Activated T-helper 17 cell treated with anti-CD3 and anti-CD28 coated beads, Interleukin-2, amount 50 U/mL, for 72 hours (primary cell): ENCODE measurements around the gene NCOA4. TPM values are rescaled to one million over a fixed set of nuclear protein-coding genes. Genes with fewer than 3 reads are reported as not detected.
"Not testable (repeated sequence)": the region's sequence is repeated elsewhere in the genome, so short reads cannot be mapped to it uniquely, and the experiment has no call there.

Experiments
- ATAC-seq: fragments of 150-1000 bp; cut with Tn5 transposase; replicated peaks from 2 replicates; pipeline ENCODE4 v1.10.0; 2021; ENCODE audit warnings: mild to moderate bottlenecking, moderate library complexity
- H3K27ac Mint-ChIP-seq: one replicate; pipeline ENCODE4 v1.8.0; 2022; ENCODE audit warnings: mixed read lengths
- H3K27me3 Mint-ChIP-seq: one replicate; pipeline ENCODE4 v1.8.0; 2022; ENCODE audit warnings: mixed read lengths
- H3K36me3 Mint-ChIP-seq: one replicate; pipeline ENCODE4 v1.8.0; 2022; ENCODE audit warnings: low read depth, mild to moderate bottlenecking, mixed read lengths
- H3K4me1 Mint-ChIP-seq: one replicate; pipeline ENCODE4 v1.8.0; 2022; ENCODE audit warnings: mixed read lengths
- H3K4me3 Mint-ChIP-seq: one replicate; pipeline ENCODE4 v1.8.0; 2022; ENCODE audit warnings: mild to moderate bottlenecking, mixed read lengths
- H3K9me3 Mint-ChIP-seq: one replicate; pipeline ENCODE4 v1.8.0; 2022; ENCODE audit warnings: mixed read lengths
- total RNA-seq, 2 donors: library from RNA; stranded (reverse); gene quantifications; one replicate each; pipeline ENCODE4 v1.2.3, GENCODE V29; 2022

The NCOA4 gene
- total RNA-seq, 2 donors from 2014 or later, result 74.0 to 114 TPM

DNA sequence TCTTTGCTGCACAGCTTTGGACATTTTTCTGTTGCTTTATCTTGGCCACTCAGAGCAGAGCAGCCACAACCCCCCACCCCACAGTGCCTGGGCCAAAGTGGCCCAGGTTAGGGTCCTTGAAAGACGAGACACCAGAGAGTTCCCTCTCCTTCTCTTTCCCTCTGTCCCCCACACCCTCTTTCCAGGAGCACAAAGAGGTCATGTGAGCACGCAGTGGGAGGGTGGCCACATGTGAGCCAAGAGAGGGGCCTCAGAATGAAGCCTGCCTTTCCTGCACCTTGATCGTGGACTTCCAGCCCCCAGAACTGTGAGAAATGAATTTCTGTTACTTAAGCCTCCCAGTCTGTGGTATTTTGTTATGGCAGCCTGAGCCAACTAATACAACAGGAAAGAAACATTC lies 30.3 kb upstream of the NCOA4 start:
- no peaks in the 10 kb centered on the region for H3K36me3 Mint-ChIP-seq
- no peaks in the 10 kb centered on the region for H3K4me1 Mint-ChIP-seq
- H3K27ac Mint-ChIP-seq, result no peak overlapping the region
- H3K27me3 Mint-ChIP-seq, result no peaks in the 10 kb centered on the region
- ATAC-seq, result no peak
- no peaks in the 10 kb centered on the region for H3K9me3 Mint-ChIP-seq
- H3K4me3 Mint-ChIP-seq, result no peak overlapping the region

DNA sequence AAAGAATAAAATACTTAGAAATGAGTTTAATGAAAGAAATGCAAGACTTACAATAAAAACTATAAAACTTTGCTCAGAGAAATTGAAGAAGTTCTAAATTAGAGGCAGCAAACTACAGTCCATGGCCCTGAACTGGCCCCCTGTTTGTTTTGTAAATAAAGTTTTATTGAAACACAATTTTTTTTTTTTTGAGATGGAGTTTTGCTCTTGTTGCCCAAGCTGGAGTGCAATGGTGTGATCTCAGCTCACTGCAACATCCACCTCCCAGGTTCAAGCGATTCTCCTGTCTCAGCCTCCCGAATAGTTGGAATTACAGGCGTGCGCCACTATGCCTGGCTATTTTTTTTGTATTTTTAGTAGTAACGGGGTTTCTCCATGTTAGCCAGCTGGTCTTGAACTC lies 27.5 kb upstream of the NCOA4 start:
- ATAC-seq, H3K36me3 Mint-ChIP-seq, H3K27ac Mint-ChIP-seq, H3K4me3 Mint-ChIP-seq, H3K9me3 Mint-ChIP-seq, H3K27me3 Mint-ChIP-seq, H3K4me1 Mint-ChIP-seq: not testable (repeated sequence)

DNA sequence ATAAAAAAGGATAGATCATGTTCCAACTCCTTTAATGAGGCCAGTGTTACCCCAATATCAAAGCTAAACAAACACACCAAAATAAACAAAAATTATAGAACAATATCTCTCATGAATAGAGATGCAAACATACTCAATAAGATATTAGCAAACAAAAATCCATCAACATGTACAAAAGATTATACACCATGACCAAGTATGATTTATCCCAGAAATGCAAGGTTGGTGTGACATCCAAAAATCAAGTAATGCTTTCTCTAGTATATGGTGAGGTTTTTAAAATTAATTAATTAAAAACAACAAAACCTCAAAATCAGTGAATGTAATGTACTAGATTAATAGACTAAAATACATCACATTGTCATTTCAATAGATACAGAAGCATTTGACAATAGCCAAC lies 26.6 kb upstream of the NCOA4 start:
- Mint-ChIP-seq H3K27me3 (peaks cover under 1% of the 10 kb centered on the region), H3K4me3 (no peak overlapping the region)

DNA sequence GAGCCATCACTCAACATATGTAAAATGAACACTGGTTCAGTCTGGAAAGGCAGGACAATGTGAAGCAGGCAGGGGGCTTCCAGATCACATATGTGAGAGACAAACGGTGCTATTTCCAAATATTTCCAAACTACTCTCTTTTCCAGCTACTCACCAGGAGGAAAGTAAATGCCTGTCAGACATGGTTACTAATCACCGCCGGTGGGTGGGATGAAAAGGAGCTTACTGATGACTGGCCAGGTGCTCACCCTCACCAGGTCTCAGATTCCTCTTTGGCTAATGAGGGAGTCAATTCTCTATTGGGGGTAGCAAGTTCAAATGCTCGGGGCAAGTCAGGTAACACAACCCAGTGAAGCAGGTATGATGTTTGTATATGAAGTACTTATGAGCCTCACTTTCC lies 25.3 kb upstream of the NCOA4 start:
- Mint-ChIP-seq H3K4me1 (no peaks in the 10 kb centered on the region), H3K27me3 (peaks cover 8% of the 10 kb centered on the region), H3K4me3 (no peak overlapping the region), H3K9me3 (no peaks in the 10 kb centered on the region), H3K36me3 (no peaks in the 10 kb centered on the region), H3K27ac (no peak overlapping the region)
- no peak for ATAC-seq

More for the DNA sequence above, 26.6 kb upstream of the NCOA4 start:
- Mint-ChIP-seq H3K27ac (no peak overlapping the region), H3K9me3 (no peaks in the 10 kb centered on the region), H3K36me3 (no peaks in the 10 kb centered on the region), H3K4me1 (no peaks in the 10 kb centered on the region)
- no peak for ATAC-seq

DNA sequence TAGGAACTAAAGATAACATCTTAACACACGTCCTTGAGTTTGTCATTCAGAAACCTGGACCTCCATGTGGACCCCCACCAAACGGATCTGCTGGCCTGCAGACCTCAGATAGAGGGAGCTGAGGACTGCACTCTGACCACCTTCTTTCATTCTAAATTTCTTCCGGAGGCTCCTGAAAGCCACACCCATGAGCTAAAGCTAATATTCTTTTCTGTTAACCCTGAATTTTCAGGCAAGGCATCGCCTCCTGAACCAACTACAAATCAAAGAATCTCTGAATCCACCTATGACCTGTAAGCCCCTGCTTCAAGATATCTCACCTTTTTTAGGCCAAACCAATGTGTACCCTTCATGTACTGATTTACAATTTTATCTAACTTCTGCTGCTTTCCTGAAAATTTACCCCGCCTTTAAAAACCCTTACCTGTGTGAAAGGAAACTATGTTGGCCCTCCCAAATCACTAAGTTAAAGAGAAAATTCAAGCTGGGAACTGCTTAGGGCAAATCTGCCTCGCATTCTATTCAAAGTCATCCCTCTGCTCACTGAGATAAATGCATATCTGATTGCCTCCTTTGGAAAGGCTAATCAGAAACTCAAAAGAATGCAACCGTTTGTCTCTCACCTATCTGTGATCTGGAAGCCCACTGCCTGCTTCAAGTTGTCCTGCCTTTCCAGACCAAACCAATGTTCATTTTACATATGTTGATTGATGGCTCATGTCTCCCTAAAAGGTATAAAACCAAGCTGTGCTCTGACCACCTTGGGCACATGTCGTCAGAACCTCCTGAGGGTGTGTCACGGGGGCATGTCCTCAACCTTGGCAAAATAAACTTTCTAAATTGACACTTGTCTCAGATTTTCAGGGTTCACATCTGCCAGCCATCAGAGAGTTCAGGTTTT lies 23.4 kb upstream of the NCOA4 start:
- no peak overlapping the region for H3K27ac Mint-ChIP-seq
- peaks cover 8% of the 10 kb centered on the region for H3K27me3 Mint-ChIP-seq
- no peaks in the 10 kb centered on the region for H3K9me3 Mint-ChIP-seq
- no peaks in the 10 kb centered on the region for H3K4me1 Mint-ChIP-seq
- H3K4me3 Mint-ChIP-seq, result no peak overlapping the region
- no peaks in the 10 kb centered on the region for H3K36me3 Mint-ChIP-seq
- no peak for ATAC-seq

DNA sequence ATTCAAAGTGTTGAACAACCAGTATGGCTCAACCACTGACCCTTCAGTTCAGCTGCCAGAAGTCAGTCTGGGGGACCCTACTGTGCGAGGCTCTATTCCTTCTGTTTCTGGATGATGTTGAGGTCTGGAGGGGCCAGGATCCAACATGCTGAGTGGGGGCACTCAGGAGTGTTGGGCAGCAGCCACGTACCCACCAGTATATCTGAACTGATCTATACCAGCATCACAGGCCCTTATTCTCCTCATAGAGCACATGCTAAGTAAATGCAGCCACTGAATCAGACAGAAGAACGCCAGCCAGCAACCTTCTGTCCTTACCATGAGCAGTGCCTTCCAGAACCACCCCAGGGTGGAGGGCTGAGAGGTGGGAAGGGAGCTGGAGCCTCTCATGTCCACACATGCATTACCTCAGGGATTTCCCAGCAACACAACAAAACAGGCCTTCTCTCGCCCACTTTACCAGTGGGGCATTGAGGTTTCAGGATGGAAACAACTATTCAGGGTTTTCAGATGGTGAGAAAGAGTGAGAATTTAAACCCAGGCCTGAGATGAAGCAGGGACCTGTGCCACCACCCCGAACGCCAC lies 22.5 kb upstream of the NCOA4 start:
- no peak overlapping the region for H3K4me3 Mint-ChIP-seq
- no peaks in the 10 kb centered on the region for H3K9me3 Mint-ChIP-seq
- no peak overlapping the region for H3K27ac Mint-ChIP-seq
- H3K4me1 Mint-ChIP-seq, result no peaks in the 10 kb centered on the region
- peaks cover 8% of the 10 kb centered on the region for H3K27me3 Mint-ChIP-seq
- ATAC-seq, result no peak
- no peaks in the 10 kb centered on the region for H3K36me3 Mint-ChIP-seq

DNA sequence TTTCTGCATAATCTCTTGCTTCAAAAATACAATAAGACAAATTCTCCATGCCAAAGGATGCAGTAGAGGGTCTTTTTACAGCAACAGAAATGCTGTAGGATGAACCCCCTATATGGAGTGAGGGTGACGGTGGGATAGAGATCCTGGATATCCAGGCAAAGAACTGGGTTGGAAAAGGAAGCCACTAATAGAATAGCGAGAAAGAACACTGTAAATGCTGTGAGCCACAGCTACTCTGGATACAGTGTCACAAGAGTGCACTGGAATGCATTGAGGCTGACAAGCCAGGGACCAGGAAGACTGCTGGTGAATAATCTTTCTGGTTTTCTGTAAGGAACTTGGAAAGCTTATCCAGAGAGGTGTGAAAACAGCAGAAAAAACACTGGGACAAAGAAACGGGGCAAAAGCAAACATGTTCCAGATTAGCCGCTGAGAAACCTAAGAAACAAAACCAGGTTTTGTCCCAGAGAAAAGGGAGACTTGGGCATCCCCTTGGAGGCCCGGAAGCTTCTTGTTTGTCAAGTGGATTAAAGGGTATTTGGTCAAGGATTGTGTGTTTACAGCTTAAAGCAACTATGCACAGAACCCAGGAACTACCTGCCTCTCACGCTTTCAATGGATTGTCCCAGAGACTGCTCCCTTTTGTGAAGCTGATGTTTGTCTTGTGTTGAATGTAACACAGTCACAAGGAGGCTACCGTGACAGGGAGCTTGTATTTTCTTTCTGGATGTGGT lies 21.8 kb upstream of the NCOA4 start:
- ATAC-seq, result no peak
- Mint-ChIP-seq H3K27me3 (peaks cover 8% of the 10 kb centered on the region), H3K4me1 (no peaks in the 10 kb centered on the region), H3K36me3 (no peaks in the 10 kb centered on the region), H3K27ac (no peak overlapping the region), H3K9me3 (no peaks in the 10 kb centered on the region), H3K4me3 (no peak overlapping the region)

DNA sequence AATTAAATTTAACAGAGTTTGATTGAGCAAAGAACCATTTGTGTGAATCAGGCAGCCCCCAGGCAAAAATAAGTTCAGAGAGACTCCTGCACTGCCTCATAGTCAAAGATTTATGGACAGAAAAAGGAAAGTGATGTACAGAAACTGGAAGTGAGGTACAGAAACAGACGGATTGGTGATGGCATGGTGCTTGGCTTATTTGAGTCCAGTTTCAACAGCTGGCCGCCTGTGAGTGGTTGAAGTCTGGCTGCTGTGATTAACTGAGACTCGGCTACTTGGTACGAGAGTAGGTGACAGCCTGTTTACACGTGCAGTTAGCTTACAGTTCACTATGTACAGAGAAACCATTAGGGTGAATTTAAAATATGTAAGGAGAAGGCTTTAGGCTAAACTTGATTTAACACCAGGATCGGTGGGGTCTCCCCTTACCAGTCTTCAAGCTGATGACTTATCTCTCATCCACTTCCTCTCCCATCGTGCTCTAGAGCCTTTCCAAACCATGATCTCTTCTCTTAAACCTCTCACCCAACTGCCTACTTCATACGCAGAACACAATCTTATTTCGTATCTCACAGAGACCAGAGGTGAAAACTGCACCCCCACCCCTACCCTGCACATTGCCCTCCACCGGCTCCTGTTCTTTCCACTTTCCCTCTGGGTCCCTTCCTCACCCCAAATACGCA lies 20.7 kb upstream of the NCOA4 start:
- Mint-ChIP-seq H3K27me3 (peaks cover 8% of the 10 kb centered on the region), H3K27ac (no peak overlapping the region), H3K4me3 (no peak overlapping the region), H3K4me1 (no peaks in the 10 kb centered on the region), H3K9me3 (no peaks in the 10 kb centered on the region), H3K36me3 (no peaks in the 10 kb centered on the region)
- ATAC-seq, result no peak

DNA sequence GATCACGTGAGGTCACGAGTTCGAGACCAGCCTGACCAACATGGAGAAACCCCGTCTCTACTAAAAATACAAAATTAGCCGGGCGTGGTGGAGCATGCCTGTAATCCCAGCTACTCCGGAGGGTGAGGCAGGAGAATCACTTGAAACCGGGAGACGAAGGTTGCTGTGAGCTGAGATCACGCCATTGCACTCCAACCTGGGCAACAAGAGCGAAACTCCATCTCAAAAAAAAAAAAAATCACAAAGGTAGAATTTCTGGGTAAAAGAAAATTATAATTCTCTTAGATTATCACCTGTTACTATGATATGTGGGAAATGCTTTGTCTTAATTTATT lies 19.0 kb upstream of the NCOA4 start:
- H3K4me1 Mint-ChIP-seq, H3K4me3 Mint-ChIP-seq, H3K36me3 Mint-ChIP-seq, H3K27ac Mint-ChIP-seq, H3K9me3 Mint-ChIP-seq, ATAC-seq, H3K27me3 Mint-ChIP-seq: not testable (repeated sequence)

DNA sequence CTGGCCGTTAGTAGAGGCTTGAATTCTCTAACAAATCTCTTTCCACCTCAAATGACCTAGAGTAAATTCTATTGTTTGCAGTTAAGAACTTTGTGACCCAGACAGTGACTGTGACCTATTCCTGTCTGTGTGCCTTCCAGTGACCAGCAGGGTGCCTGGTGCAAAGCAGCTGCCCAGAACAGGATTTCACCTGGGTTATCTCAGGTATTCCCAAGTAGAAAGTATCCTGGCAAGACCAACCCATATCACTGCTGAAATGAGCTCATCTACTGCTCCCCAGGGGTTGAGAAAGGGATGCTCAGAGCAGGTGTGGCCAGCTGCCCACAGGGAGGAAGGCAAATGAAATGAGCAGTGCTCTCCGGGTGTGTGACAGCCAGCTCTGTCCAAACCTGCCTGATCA lies 17.7 kb upstream of the NCOA4 start:
- no peak for ATAC-seq
- H3K4me3 Mint-ChIP-seq, result no peak overlapping the region

DNA sequence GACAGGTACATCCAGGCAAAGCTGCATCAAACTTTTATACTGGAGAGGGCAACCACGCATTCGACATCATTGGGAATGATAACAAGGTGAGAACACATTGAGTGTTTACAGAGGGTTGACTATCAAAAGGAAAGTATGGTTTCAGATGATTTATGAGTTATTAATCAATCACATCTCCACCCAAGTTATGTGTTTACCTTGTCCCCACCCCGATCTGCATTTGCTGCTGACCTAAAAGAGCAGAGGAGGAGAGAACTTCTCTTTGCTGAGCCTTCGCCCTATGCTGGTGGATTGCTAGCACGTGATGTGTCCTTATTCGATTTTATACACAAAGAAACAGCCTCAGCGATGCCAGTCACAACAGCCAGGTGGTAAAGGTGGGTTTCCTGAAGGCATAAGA lies 15.8 kb upstream of the NCOA4 start, which contains the start of gene MSMB:
Gene MSMB (minus strand): TSS at position 9 of the 400 bp plus-strand sequence. CDS start 32 bp downstream, outside the sequence.
- Mint-ChIP-seq H3K9me3 (no peaks in the 10 kb centered on the region), H3K27ac (no peak within 1 kb of the TSS), H3K27me3 (peaks cover 6% of the 10 kb centered on the region), H3K4me3 (no peak within 1 kb of the TSS), H3K36me3 (no peaks in the 10 kb centered on the region), H3K4me1 (no peaks in the 10 kb centered on the region)
- no peak for ATAC-seq

More for the DNA sequence above, 17.7 kb upstream of the NCOA4 start:
- H3K27me3 Mint-ChIP-seq, result peaks cover 8% of the 10 kb centered on the region
- H3K36me3 Mint-ChIP-seq, result no peaks in the 10 kb centered on the region
- H3K4me1 Mint-ChIP-seq, result no peaks in the 10 kb centered on the region
- H3K27ac Mint-ChIP-seq, result no peak overlapping the region
- no peaks in the 10 kb centered on the region for H3K9me3 Mint-ChIP-seq

DNA sequence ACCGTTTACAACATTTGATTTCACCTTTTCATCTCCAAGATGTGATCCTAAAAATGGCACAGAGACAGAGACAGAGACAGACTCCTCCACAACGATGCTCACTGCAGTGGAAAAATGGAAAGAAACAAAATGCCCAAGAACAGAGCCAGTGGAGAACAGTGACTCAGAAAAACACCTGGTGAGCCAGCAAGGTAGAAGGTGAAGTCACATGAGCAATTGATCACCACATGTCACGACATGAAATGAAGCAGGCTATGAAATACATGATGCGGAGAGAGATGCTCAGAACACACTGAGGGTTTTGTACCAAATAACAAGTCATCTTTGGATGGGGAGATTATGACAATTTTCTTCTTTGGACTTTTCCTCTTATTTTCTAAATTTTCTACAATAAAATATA lies 12.1 kb upstream of the NCOA4 start:
- H3K4me1 Mint-ChIP-seq, result no peaks in the 10 kb centered on the region
- ATAC-seq, result no peak
- H3K27me3 Mint-ChIP-seq, result peaks cover 4% of the 10 kb centered on the region
- H3K27ac Mint-ChIP-seq, result no peak overlapping the region
- no peaks in the 10 kb centered on the region for H3K9me3 Mint-ChIP-seq
- no peaks in the 10 kb centered on the region for H3K36me3 Mint-ChIP-seq
- no peak overlapping the region for H3K4me3 Mint-ChIP-seq

DNA sequence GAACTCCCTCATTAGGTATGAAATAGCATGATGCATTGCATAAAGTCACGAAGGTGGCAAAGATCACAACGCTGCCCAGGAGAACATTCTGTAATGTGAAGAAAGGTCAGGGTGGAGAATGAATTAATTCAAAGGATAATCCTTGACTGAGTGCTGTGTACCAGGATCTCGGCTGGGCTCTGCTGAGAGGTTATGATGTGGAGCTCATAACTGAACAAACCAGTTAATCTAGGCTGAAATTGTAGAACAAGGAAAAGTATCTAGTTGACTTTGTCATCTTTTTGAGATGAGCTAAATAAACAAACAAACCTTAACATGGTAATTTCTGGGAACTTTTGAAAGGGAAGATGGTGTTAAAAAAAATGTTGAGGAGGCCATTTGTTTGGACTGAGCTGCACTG lies 9.6 kb upstream of the NCOA4 start:
- no peak for ATAC-seq
- Mint-ChIP-seq H3K4me1 (no peaks in the 10 kb centered on the region), H3K27ac (no peak overlapping the region), H3K27me3 (peaks cover 10% of the 10 kb centered on the region), H3K4me3 (no peak overlapping the region), H3K9me3 (no peaks in the 10 kb centered on the region), H3K36me3 (no peaks in the 10 kb centered on the region)

DNA sequence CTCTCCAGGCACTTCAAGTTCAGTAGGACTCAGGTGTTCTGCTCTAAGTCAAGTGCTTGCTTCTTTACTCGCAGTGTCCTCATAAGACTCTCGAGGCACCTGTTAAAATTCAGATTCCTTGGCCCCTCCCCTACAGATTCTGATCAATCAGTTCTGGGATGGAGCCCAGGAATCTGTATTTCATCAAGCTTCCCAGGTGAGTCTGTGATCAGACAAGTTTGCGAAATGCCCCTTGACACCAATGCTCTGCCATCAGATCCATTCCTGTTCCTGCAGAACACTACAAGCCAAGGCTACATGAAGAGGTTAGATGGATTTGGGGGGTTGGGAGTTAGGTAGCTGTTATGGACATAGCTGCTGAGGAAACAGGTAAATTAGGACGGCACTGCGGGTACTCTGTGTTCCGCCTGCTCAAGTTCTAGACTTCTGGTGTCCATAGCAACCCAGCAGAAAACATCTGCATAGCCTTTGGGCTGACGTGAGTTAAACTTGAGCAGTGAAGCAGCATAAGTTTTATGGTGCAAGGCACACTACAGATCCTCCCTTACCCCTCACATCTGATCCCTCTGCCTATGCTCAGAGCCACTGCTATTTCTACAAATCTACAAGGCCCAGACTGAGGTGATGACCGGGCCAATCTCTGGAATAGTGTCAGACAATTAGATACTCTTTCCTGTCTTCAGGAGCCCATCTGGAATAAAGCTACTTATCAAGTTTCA lies 6.8 kb upstream of the NCOA4 start:
- no peak for ATAC-seq
- Mint-ChIP-seq H3K27ac (no peak overlapping the region), H3K4me3 (no peak overlapping the region), H3K4me1 (no peaks in the 10 kb centered on the region), H3K36me3 (no peaks in the 10 kb centered on the region), H3K27me3 (peaks cover 7% of the 10 kb centered on the region), H3K9me3 (no peaks in the 10 kb centered on the region)
